Measurements from ENCODE around the gene LMBR1.

Gene LMBR1

DNA sequence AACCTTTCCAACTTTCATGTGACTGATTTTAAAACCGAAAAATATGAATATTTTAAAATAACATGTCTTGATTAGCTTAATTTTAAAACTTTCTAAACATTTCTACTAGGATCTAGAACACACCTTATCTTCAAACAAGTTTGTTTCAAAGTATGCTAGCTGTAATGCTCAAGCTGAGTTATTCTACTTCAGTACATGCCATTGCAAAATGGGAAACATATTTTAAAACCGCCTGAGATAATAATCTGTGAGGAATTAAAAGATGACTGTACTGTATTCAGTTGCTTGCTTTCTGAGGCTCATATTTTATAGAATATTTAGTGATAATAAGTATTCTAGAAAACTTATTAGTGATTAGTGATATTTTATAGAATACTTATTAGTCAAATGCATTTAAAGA is 99.6 kb downstream of the LMBR1 start:
- peaks cover 16% of the 10 kb centered on the region for H3K36me3 ChIP-seq (ENCODE audit: insufficient read depth, low read length)
- H3K27ac ChIP-seq (ENCODE audit: low read depth, low read length), result no peak overlapping the region
- WGBS, result 94% methylated on average over 2 of the region's 2 CpGs
- no peak overlapping the region for H3K9ac ChIP-seq (ENCODE audit: low read depth, low read length)
- H3K9me3 ChIP-seq (ENCODE audit: insufficient read depth, low read depth, low read length), result no peaks in the 10 kb centered on the region
- H3K4me1 ChIP-seq (ENCODE audit: insufficient read depth, low read length), result peaks cover 18% of the 10 kb centered on the region
- H3K4me3 ChIP-seq (ENCODE audit: low read length), result no peak overlapping the region
- no peaks in the 10 kb centered on the region for H3K27me3 ChIP-seq (ENCODE audit: insufficient read depth, low read length)

DNA sequence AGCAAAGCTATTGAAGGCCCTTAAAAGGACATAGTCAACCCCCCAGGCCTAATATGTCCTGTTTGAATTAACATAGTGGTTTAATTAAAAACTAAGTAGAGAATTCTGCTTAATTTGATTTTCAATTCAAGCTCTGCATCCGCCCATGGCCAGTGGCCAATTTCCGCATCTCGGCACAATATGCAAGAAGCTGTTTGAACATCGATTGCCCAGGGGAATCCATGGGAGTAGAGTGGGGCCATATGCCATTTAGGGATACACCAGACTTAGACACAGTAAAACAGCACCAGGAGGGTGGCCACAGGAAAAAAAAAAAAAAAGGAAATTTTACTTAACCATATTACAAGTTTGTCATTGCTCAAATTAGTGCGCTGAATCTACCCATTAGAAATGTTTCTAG is 100.4 kb downstream of the LMBR1 start:
- Histone ChIP-seq H3K4me3 (ENCODE audit: low read length) (no peak overlapping the region), H3K27ac (ENCODE audit: low read depth, low read length) (no peak overlapping the region), H3K27me3 (ENCODE audit: insufficient read depth, low read length) (no peaks in the 10 kb centered on the region), H3K36me3 (ENCODE audit: insufficient read depth, low read length) (peaks cover 16% of the 10 kb centered on the region), H3K9ac (ENCODE audit: low read depth, low read length) (no peak overlapping the region), H3K9me3 (ENCODE audit: insufficient read depth, low read depth, low read length) (no peaks in the 10 kb centered on the region), H3K4me1 (ENCODE audit: insufficient read depth, low read length) (peaks cover 18% of the 10 kb centered on the region)
- WGBS, result 93% methylated on average over 5 of the region's 5 CpGs

DNA sequence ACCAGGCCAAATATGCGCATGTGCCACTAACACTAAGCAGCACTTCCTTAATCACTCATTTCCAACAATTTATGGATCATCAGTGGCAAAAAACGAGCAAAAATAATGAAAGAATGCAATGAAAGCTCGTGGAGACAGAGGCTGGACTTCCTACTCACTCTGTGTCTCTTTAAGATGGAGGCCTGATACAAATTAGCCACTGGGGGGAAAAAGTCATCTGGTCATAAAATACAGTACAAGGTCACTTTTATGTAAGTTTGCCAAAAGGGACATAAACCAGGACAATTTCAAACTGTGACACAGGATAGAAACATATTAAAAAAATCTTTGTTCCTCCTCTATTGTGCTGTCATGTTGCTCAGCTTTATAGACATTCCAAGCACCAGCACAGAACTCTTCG is 101.7 kb downstream of the LMBR1 start:
- H3K4me3 ChIP-seq (ENCODE audit: low read length), result no peak overlapping the region
- WGBS, result 54% methylated on average over 4 of the region's 4 CpGs
- peaks cover 15% of the 10 kb centered on the region for H3K36me3 ChIP-seq (ENCODE audit: insufficient read depth, low read length)
- no peak overlapping the region for H3K9ac ChIP-seq (ENCODE audit: low read depth, low read length)
- H3K4me1 ChIP-seq (ENCODE audit: insufficient read depth, low read length), result peaks cover 18% of the 10 kb centered on the region
- peak overlapping the region; percentile 53 for H3K27ac ChIP-seq (ENCODE audit: low read depth, low read length)
- no peaks in the 10 kb centered on the region for H3K9me3 ChIP-seq (ENCODE audit: insufficient read depth, low read depth, low read length)
- H3K27me3 ChIP-seq (ENCODE audit: insufficient read depth, low read length), result no peaks in the 10 kb centered on the region

DNA sequence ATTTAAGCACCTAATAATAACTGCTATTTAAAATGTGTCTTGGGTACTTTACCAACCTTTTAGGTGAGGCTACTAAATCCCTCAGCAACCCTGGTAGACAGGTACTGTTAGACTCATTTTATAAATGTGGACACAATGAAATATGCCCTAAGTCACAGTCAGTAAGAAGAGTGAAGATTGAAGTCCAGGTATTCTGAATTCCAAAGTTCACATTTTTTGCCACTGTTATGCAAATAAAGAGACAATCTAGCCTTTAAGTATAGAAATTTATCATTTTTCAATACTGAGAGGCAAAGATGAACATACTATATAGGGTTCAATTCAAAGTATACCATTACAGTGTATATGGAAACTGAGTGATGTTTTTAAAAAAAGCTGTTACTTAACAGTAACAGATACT is 102.7 kb downstream of the LMBR1 start:
- H3K9ac ChIP-seq (ENCODE audit: low read depth, low read length), result no peak overlapping the region
- no peaks in the 10 kb centered on the region for H3K27me3 ChIP-seq (ENCODE audit: insufficient read depth, low read length)
- H3K27ac ChIP-seq (ENCODE audit: low read depth, low read length), result no peak overlapping the region
- H3K4me1 ChIP-seq (ENCODE audit: insufficient read depth, low read length), result peaks cover 18% of the 10 kb centered on the region
- no peaks in the 10 kb centered on the region for H3K9me3 ChIP-seq (ENCODE audit: insufficient read depth, low read depth, low read length)
- no peak overlapping the region for H3K4me3 ChIP-seq (ENCODE audit: low read length)
- peaks cover 7% of the 10 kb centered on the region; the same call in 1 of the 2 replicates for H3K36me3 ChIP-seq (ENCODE audit: insufficient read depth, low read length)

DNA sequence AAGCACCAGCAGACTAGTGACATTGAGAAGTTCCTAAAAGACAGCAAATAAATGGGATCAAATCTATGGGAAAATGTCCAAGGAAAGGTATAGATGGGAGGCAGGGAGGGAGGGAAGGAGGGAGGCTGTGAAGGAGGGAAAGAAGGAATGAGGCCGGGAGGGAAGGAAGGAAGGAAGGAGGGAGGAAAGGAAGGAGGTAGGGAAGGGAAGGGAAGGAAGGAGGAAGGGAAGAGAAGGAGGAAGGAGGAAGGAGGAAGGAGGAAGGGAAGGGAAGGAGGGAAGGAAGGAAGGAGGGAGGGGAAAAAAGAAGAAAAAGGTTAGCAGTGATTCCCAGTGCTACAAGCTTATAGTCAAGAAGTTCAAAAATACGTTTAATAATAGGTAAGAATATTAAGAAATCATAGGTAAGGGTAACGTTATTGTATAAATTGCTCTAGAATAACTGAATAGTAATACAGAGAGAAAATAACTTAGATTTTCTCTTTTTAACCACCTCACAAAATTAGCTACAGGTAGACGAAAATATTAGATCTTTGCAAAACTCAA is 106.9 kb downstream of the LMBR1 start:
- H3K4me1 ChIP-seq (ENCODE audit: insufficient read depth, low read length), result peaks cover 9% of the 10 kb centered on the region
- 95% methylated on average over 4 of the region's 4 CpGs for WGBS
- H3K27ac ChIP-seq (ENCODE audit: low read depth, low read length), result no peak overlapping the region

DNA sequence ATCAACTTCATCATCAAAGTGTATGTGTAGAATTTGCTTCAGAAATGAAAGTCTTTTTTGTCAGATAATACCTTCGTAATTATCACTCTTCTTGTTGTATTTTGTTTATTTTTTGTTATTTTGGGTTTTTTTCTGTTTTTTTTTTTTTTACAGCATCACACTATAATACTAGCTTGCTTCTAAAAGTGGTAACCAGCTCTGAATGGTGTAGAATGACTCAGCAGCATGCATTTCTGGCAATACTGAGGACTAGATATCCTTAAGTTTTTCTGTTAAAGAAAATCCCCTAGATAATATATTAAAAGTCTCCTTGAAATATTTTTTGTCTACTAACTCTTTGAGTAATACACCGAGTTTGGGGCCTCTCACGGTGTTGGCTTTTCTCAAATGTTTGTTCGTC is 109.1 kb downstream of the LMBR1 start:
- no peaks in the 10 kb centered on the region for H3K27me3 ChIP-seq (ENCODE audit: insufficient read depth, low read length)
- H3K9ac ChIP-seq (ENCODE audit: low read depth, low read length), result no peak overlapping the region
- H3K9me3 ChIP-seq (ENCODE audit: insufficient read depth, low read depth, low read length), result no peaks in the 10 kb centered on the region
- no peak overlapping the region for H3K27ac ChIP-seq (ENCODE audit: low read depth, low read length)
- 97% methylated on average over 4 of the region's 4 CpGs for WGBS
- H3K36me3 ChIP-seq (ENCODE audit: insufficient read depth, low read length), result peaks cover 2% of the 10 kb centered on the region; the same call in 1 of the 2 replicates
- no peak overlapping the region for H3K4me3 ChIP-seq (ENCODE audit: low read length)
- 0 out of 2 replicates have a peak, but pooled peaks cover 5% of the 10 kb centered on the region for H3K4me1 ChIP-seq (ENCODE audit: insufficient read depth, low read length)

More for the DNA sequence above, 106.9 kb downstream of the LMBR1 start:
- Histone ChIP-seq H3K4me3 (ENCODE audit: low read length) (no peak overlapping the region), H3K36me3 (ENCODE audit: insufficient read depth, low read length) (peaks cover 2% of the 10 kb centered on the region; the same call in 1 of the 2 replicates), H3K9me3 (ENCODE audit: insufficient read depth, low read depth, low read length) (no peaks in the 10 kb centered on the region), H3K9ac (ENCODE audit: low read depth, low read length) (no peak overlapping the region), H3K27me3 (ENCODE audit: insufficient read depth, low read length) (no peaks in the 10 kb centered on the region)

DNA sequence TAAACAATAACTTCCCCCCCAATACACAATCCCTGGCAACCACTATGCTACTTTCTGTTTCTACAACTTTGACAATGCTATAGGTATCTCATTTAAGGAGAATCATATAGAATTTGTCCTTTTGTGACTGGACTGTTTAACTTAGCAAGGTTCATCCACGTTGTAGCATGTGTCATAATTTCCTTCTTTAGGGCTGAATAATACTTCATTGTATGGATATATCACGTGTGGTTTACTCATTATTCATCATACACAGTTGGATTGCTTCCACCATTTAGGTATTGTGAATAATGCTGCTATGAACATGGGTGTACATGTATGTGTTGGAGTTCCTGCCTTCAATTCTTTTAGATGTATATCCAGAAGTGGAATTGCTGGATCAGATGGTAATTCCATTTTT is 111.0 kb downstream of the LMBR1 start:
- H3K9me3 ChIP-seq (ENCODE audit: insufficient read depth, low read depth, low read length), result no peaks in the 10 kb centered on the region

DNA sequence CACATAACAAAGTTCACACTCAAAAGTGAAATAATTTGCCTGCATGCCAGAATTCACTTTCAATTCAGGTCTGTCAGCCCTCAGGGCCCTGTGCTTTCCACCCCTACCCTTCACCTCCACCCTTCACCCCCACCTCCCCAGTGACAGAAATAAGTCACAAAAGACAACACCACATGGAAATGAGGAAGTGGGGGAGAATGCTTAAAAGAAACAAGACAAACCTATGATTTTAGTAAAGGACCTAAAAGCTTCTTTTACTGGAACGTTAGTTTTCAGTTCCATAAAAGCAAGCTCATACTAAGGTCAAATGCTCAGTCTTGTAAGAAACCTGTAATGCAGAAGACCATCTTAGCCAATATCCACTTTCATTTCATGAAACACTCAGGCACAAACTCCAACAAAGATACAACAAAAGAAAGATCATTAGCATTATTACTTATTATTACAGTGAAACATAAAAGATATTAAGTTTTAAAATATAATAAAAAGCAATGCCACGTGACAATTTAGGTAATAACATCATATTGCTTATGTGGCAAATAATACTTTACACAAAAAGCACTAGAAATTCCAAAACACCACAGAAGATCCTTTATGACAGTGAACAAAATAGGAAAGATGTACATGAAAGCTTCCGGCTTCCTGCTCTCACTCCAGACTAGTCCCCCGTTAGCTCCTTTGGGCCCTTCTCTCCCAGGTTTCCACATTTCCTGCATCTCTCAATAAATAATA is 112.1 kb downstream of the LMBR1 start:
- 95% methylated on average over 3 of the region's 4 CpGs for WGBS
- H3K9me3 ChIP-seq (ENCODE audit: insufficient read depth, low read depth, low read length), result no peaks in the 10 kb centered on the region
- no peak overlapping the region for H3K9ac ChIP-seq (ENCODE audit: low read depth, low read length)

More for the DNA sequence above, 111.0 kb downstream of the LMBR1 start:
- Histone ChIP-seq H3K4me1 (ENCODE audit: insufficient read depth, low read length) (0 out of 2 replicates have a peak, but pooled peaks cover 5% of the 10 kb centered on the region), H3K9ac (ENCODE audit: low read depth, low read length) (no peak overlapping the region), H3K27me3 (ENCODE audit: insufficient read depth, low read length) (no peaks in the 10 kb centered on the region), H3K36me3 (ENCODE audit: insufficient read depth, low read length) (peaks cover 2% of the 10 kb centered on the region; the same call in 1 of the 2 replicates), H3K4me3 (ENCODE audit: low read length) (no peak overlapping the region), H3K27ac (ENCODE audit: low read depth, low read length) (no peak overlapping the region)
- 100% methylated on average over 1 of the region's 2 CpGs for WGBS

DNA sequence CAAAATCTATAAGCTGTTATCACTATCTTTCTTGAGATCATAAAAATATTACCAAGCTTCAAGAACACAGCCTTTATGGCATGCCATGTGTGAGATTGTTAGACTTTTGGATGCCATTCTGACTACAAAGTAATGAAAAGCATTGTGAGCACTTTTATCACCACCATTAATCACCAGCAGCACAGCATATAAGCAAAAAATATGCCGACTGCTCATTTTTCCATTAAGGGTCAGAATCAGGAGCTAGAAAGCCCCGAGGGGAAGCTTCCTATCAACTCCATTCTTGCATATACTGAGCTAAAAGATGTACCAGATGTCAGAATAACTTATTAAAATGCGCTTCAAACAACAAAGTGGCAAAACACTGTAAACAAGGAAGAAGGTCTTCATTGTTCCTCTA is 114.3 kb downstream of the LMBR1 start:
- Histone ChIP-seq H3K27me3 (ENCODE audit: insufficient read depth, low read length) (no peaks in the 10 kb centered on the region), H3K4me1 (ENCODE audit: insufficient read depth, low read length) (0 out of 2 replicates have a peak, but pooled peaks cover 5% of the 10 kb centered on the region), H3K36me3 (ENCODE audit: insufficient read depth, low read length) (peaks cover 2% of the 10 kb centered on the region; the same call in 1 of the 2 replicates), H3K9ac (ENCODE audit: low read depth, low read length) (no peak overlapping the region), H3K27ac (ENCODE audit: low read depth, low read length) (no peak overlapping the region), H3K4me3 (ENCODE audit: low read length) (no peak overlapping the region), H3K9me3 (ENCODE audit: insufficient read depth, low read depth, low read length) (no peaks in the 10 kb centered on the region)
- WGBS, result 94% methylated on average over 3 of the region's 3 CpGs

More for the DNA sequence above, 112.1 kb downstream of the LMBR1 start:
- Histone ChIP-seq H3K36me3 (ENCODE audit: insufficient read depth, low read length) (peaks cover 2% of the 10 kb centered on the region; the same call in 1 of the 2 replicates), H3K27me3 (ENCODE audit: insufficient read depth, low read length) (no peaks in the 10 kb centered on the region), H3K4me1 (ENCODE audit: insufficient read depth, low read length) (0 out of 2 replicates have a peak, but pooled peaks cover 5% of the 10 kb centered on the region), H3K4me3 (ENCODE audit: low read length) (no peak overlapping the region), H3K27ac (ENCODE audit: low read depth, low read length) (no peak overlapping the region)

DNA sequence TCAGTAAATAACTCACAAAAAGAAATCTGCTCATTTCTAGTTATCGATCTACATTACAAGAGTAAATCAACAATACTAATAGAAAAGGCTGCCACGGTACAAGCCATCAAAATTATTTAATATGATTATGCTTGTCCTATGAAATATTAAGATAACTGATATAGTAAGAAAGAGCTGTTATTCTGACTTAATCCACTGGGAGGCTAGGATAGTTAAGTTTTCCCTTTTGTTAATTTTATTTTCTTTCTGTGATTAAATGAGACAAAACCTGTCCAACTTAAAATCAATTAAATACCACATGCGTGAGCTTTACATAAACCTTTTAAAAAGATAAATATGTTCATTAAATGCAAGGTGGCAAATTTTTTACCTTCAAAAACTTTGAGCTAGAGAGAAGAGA is 114.8 kb downstream of the LMBR1 start:
- no peak overlapping the region for H3K4me3 ChIP-seq (ENCODE audit: low read length)
- 0 out of 2 replicates have a peak, but pooled peaks cover 5% of the 10 kb centered on the region for H3K4me1 ChIP-seq (ENCODE audit: insufficient read depth, low read length)
- no peaks in the 10 kb centered on the region for H3K9me3 ChIP-seq (ENCODE audit: insufficient read depth, low read depth, low read length)
- H3K36me3 ChIP-seq (ENCODE audit: insufficient read depth, low read length), result no peaks in the 10 kb centered on the region
- no peak overlapping the region for H3K9ac ChIP-seq (ENCODE audit: low read depth, low read length)
- no peak overlapping the region for H3K27ac ChIP-seq (ENCODE audit: low read depth, low read length)
- H3K27me3 ChIP-seq (ENCODE audit: insufficient read depth, low read length), result no peaks in the 10 kb centered on the region
- 100% methylated on average over 1 of the region's 3 CpGs for WGBS

DNA sequence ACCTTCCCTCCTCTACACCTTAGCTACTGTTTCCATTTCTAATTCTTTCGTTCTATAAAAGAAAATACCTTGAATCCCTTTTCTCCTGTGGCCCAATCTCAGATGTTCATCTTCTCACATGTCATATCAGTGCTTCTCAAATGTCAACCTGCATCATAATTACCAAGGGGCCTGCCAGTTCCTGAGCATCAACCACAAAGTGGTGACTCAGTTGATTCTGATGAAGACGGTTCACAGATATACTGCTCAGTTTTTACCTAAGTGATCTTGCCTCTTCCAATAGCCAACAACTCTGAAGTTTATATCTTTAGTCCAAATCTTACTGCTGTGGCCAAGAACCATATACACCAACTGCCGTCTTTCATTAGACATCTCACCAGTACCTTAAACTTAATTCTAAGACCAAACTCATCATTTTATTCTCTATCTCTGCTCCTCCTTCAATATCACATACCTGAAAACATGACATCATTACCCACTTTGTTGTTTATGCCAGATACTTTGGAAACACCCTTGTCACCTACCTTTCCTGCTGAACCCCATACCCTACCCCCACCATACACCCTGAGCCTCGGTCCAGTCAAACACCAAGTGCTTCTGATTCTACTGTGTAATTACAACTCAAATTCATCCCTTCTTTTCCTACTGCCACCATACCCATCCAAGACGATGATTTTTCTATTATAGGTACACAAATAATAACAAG is 115.5 kb downstream of the LMBR1 start:
- no peak overlapping the region for H3K27ac ChIP-seq (ENCODE audit: low read depth, low read length)
- H3K9ac ChIP-seq (ENCODE audit: low read depth, low read length), result no peak overlapping the region
- no peak overlapping the region for H3K4me3 ChIP-seq (ENCODE audit: low read length)
- no peaks in the 10 kb centered on the region for H3K9me3 ChIP-seq (ENCODE audit: insufficient read depth, low read depth, low read length)
- no peaks in the 10 kb centered on the region for H3K27me3 ChIP-seq (ENCODE audit: insufficient read depth, low read length)
- 95% methylated on average over 5 of the region's 5 CpGs for WGBS
- no peaks in the 10 kb centered on the region for H3K36me3 ChIP-seq (ENCODE audit: insufficient read depth, low read length)
- 0 out of 2 replicates have a peak, but pooled peaks cover 5% of the 10 kb centered on the region for H3K4me1 ChIP-seq (ENCODE audit: insufficient read depth, low read length)
